Sigmoid colon (tissue), 7 donors: ENCODE results near the gene MRPS33. TPM values are rescaled to one million over a fixed set of nuclear protein-coding genes. Genes with fewer than 3 reads are reported as not detected.

Experiments
- DNase-seq: peaks from one replicate; pipeline ENCODE4 v3.0.0-alpha.2; 2019
- H3K27ac ChIP-seq, 4 donors: fragments of 200-600 bp; sonication (generic); one replicate each; pipeline ENCODE4 v1.5.1; 2016 to 2019; ENCODE audit warnings: mild to moderate bottlenecking in 1 of 4
- H3K27me3 ChIP-seq, 3 donors: fragments of 200-600 bp; sonication (generic); one replicate each; pipeline ENCODE4 v1.5.1; 2019; ENCODE audit warnings: mild to moderate bottlenecking in 1 of 3
- H3K36me3 ChIP-seq, 4 donors: fragments of 200-600 bp; sonication (generic); one replicate each; pipeline ENCODE4 v1.5.1; 2016 to 2019
- H3K4me1 ChIP-seq, 4 donors: fragments of 200-600 bp; sonication (generic); one replicate each; pipeline ENCODE4 v1.5.1; 2017 to 2019
- H3K4me3 ChIP-seq, 4 donors: fragments of 200-600 bp; sonication (generic); one replicate each; pipeline ENCODE4 v1.5.1; 2017 to 2019; ENCODE audit warnings: mild to moderate bottlenecking in 2 of 4, moderate library complexity in 1 of 4
- H3K9me3 ChIP-seq, 4 donors: fragments of 200-600 bp in 3 of 4; sonication (generic) in 3 of 4; one replicate each; pipeline versions ENCODE4 v1.5.1 to v1.6.1; 2013 to 2019
- CTCF ChIP-seq, 4 experiments: fragments of 450-650 bp in 3 of 4; fragments of 200-600 bp in 1 of 4; IDR thresholded peaks; one replicate each; pipeline ENCODE4 v1.5.1; 2016 to 2019; ENCODE audit warnings: antibody characterized with exemption in 4 of 4, mild to moderate bottlenecking in 3 of 4, moderate library complexity in 2 of 4
- EP300 ChIP-seq, 4 donors: sonication (generic); formaldehyde crosslinking; IDR thresholded peaks; one replicate each; pipeline ENCODE4 v1.6.1; 2017; ENCODE audit warnings: antibody characterized with exemption in 4 of 4
- POLR2A ChIP-seq, 2 donors: fragments of 450-650 bp; IDR thresholded peaks; one replicate each; pipeline ENCODE4 v1.6.1; 2016; ENCODE audit warnings: antibody characterized with exemption in 2 of 2, mild to moderate bottlenecking in 2 of 2, moderate library complexity in 2 of 2
- POLR2AphosphoS5 ChIP-seq, 4 donors: sonication (generic); formaldehyde crosslinking; IDR thresholded peaks; one replicate each; pipeline ENCODE4 v1.6.1; 2017; ENCODE audit warnings: antibody characterized with exemption in 4 of 4
- WGBS, 2 donors: extraction: QIAGEN DNeasy Blood & Tissue Kit; methylation state at CpG; one replicate each; pipeline ENCODE4 v1.1.7; 2013; 5-methylcytosine and 5-hydroxymethylcytosine counted together
- intact Hi-C: fragments of 100-400 bp; cut with DNase I; formaldehyde crosslinking; loops from one replicate; pipeline ENCODE4 v1.15.1; 2023
- polyA plus RNA-seq, 3 donors: library from polyadenylated mRNA; stranded (reverse); fragments of 200-250 nt; gene quantifications; one replicate each; pipeline ENCODE4 v1.2.3, GENCODE V29; 2013
- total RNA-seq, 4 donors: library from RNA; depleted of rRNA; stranded (reverse); fragments of >200 nt; gene quantifications; one replicate each; pipeline ENCODE4 v1.1.0, GENCODE V29; 2016
- donor health status: healthy with polysubstance abuse.
- donor health status: Bipolar disorder and iron deficiency.
- donor health status: healthy.

The MRPS33 gene
- total and polyA plus RNA-seq, 7 donors, result 14.7 to 150 (median 32.7) TPM

GRCh38 chr7:141001546-141001945 is 13.2 kb downstream of the MRPS33 start:
- no peaks in the 10 kb centered on the region for H3K27me3 ChIP-seq
- no peaks in the 10 kb centered on the region for H3K9me3 ChIP-seq
- H3K27ac ChIP-seq, result no peak overlapping the region
- no peak for TF ChIP-seq POLR2AphosphoS5 (IDR thresholded peaks at IDR 0.05)
- TF ChIP-seq POLR2A (IDR thresholded peaks at IDR 0.05), result no peak
- TF ChIP-seq CTCF (IDR thresholded peaks at IDR 0.05), result no peak
- no peak for TF ChIP-seq EP300 (IDR thresholded peaks at IDR 0.05)
- intact Hi-C loops, result no loop called here
- peaks cover 0 to 17% (median 9%) of the 10 kb centered on the region in 4 donors for H3K36me3 ChIP-seq
- WGBS, 2 donors, result 15 to 54% methylated on average over 1 of the region's 1 CpG
- no peaks in the 10 kb centered on the region for H3K4me1 ChIP-seq
- no peak overlapping the region for H3K4me3 ChIP-seq
- DNase-seq, result no peak

GRCh38 chr7:141001122-141001521 is 13.6 kb downstream of the MRPS33 start:
- Histone ChIP-seq H3K4me1 (no peaks in the 10 kb centered on the region), H3K4me3 (no peak overlapping the region), H3K27me3 (no peaks in the 10 kb centered on the region), H3K36me3 (peaks cover 0 to 12% (median 6%) of the 10 kb centered on the region in 4 donors), H3K9me3 (no peaks in the 10 kb centered on the region), H3K27ac (no peak overlapping the region)
- intact Hi-C loops, result no loop called here
- no peak for DNase-seq
- 97% methylated on average over 3 of the region's 3 CpGs for WGBS, 2 donors
- TF ChIP-seq EP300 (IDR thresholded peaks at IDR 0.05), result no peak
- TF ChIP-seq POLR2AphosphoS5 (IDR thresholded peaks at IDR 0.05), result no peak
- TF ChIP-seq POLR2A (IDR thresholded peaks at IDR 0.05), result no peak
- no peak for TF ChIP-seq CTCF (IDR thresholded peaks at IDR 0.05)

- TF ChIP-seq CTCF (IDR thresholded peaks at IDR 0.05) (no peak), POLR2AphosphoS5 (IDR thresholded peaks at IDR 0.05) (no peak), EP300 (IDR thresholded peaks at IDR 0.05) (no peak), POLR2A (IDR thresholded peaks at IDR 0.05) (no peak)
- 89 to 93% methylated on average over 2 of the region's 2 CpGs for WGBS, 2 donors
- intact Hi-C loops, result no loop called here
- Histone ChIP-seq H3K27ac (no peak overlapping the region), H3K9me3 (no peaks in the 10 kb centered on the region), H3K27me3 (no peaks in the 10 kb centered on the region), H3K36me3 (no peaks in the 10 kb centered on the region), H3K4me1 (no peaks in the 10 kb centered on the region), H3K4me3 (no peak overlapping the region)
- no peak for DNase-seq
Observed at GRCh38 chr7:140998715-140999114, 16.0 kb downstream of the MRPS33 start.

GRCh38 chr7:140992422-140992821 is 22.3 kb downstream of the MRPS33 start:
- intact Hi-C loops, result no loop called here
- Histone ChIP-seq H3K4me3 (no peak overlapping the region), H3K36me3 (no peaks in the 10 kb centered on the region), H3K4me1 (no peaks in the 10 kb centered on the region), H3K9me3 (no peaks in the 10 kb centered on the region), H3K27ac (no peak overlapping the region), H3K27me3 (peaks cover 0 to 4% (median 0%) of the 10 kb centered on the region in 3 donors)
- TF ChIP-seq CTCF (IDR thresholded peaks at IDR 0.05) (no peak), POLR2A (IDR thresholded peaks at IDR 0.05) (no peak), POLR2AphosphoS5 (IDR thresholded peaks at IDR 0.05) (no peak), EP300 (IDR thresholded peaks at IDR 0.05) (no peak)
- WGBS, 2 donors, result 79 to 84% methylated on average over 3 of the region's 3 CpGs
- DNase-seq, result no peak
